GM20431 (cell line): ENCODE measurements around the gene TRAF5.
"Not testable (repeated sequence)": the region's sequence is repeated elsewhere in the genome, so short reads cannot be mapped to it uniquely, and the experiment has no call there.

Source experiments
- in situ Hi-C: fragments of 300-500 bp; cut with MseI, MboI; formaldehyde crosslinking; loops from one replicate; pipeline ENCODE4 v1.15.0; 2020; ENCODE audit warnings: low sequenced_read_pairs; ENCODE audit not compliant: unreplicated experiment

TRAF5 gene

GRCh38 chr1:211375146-211375818 lies 48.6 kb downstream of the TRAF5 start:
- in situ Hi-C loops, result no loop called here

- in situ Hi-C loops, result no loop called here
Observed at GRCh38 chr1:211375949-211376348, 49.3 kb downstream of the TRAF5 start.

DNA sequence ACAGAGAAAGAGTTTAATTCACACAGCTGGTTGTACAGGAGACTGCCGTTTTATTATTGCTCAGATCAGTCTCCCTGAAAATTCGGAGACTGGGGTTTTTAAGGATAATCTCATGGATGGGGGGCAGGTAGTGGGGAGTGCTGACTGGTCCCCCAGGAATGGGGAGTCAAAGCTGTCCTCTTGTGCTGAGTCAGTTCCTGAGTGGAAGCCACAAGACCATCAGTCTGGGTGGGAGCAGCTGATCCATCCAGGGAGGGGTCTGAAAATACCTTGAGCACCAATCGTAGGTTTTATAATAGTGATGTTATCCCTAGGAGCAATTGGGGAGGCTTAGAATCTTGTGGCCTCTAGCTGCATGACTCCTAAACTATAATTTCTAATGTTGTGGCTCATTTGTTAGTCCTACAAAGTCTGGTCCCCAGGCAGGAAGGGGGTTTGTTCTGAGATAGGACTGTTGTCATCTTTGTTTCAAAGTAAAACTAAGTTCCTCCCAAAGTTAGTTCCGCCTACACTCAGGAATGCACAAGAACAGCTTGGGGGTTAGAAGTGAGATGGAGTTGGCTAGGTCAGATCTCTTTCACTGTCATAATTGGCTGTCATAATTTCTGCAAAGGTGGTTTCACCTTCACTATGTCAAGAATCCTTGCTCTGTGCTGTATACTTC lies 50.3 kb downstream of the TRAF5 start:
- in situ Hi-C loops, result no loop called here

DNA sequence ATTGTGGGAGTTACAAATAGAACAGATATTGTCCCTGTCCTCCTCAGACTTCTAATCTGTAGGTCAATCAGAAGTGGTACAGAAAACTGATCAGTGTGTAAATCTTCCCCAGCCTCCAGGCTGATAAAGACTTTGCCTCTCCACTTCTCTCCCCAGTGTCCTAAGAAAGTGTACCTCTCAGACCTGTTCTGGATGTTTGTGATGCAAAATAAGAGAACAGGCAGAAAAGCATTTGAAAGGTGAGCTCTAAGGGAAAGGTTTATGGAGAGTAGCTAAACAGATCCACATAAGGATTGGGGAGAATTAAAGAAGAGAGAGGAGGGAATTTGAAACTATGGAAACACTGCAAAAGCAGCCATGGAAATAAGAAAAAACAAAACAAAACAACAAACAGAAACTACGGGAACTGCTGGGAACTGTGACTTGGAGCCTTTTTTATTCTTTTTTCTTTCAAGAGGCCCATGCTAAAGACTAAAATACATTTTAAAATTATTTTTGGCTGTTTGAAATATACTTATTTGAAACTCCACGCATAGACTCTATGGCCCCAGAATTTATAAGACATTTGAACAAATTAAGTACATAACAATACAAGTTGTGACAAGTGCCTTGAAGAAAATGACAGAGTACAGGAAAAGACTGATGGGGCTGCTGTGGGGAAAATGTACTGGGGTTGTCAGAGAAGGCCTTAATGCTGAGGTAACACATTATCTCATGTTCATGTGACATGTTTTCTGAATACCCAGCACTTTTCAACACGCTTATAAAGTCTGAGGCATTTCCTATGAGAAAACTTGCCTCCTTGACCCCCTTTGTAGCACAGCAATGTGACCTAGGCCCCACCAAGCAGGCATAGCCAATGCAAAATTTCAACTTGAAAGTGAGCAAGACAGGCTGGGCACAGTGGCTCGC lies 51.2 kb downstream of the TRAF5 start:
- in situ Hi-C loops, result no loop called here

DNA sequence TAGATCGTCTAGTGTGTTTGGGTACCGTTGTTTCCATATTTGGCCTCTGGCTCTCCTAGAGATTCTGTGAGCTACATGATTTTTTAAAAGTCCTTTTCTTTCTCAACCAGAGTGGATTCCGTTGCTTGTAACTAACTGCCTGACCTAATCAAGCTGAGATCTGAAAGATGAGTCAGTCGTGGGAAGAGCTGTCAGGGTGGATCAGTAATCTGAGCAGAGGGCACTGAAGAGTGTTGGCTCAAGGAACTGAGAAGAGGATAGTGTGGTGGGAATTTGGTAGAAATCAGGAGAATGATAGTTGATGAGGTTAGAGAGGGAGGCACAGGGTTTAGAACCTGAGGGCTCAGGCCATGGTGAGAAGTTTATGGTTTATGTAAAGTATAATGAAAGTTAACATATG lies 52.2 kb downstream of the TRAF5 start:
- in situ Hi-C loops, result no loop called here

GRCh38 chr1:211379446-211379845 lies 52.8 kb downstream of the TRAF5 start:
- in situ Hi-C loops, result no loop called here

GRCh38 chr1:211381481-211382181 lies 55.0 kb downstream of the TRAF5 start:
- in situ Hi-C loops, result no loop called here

DNA sequence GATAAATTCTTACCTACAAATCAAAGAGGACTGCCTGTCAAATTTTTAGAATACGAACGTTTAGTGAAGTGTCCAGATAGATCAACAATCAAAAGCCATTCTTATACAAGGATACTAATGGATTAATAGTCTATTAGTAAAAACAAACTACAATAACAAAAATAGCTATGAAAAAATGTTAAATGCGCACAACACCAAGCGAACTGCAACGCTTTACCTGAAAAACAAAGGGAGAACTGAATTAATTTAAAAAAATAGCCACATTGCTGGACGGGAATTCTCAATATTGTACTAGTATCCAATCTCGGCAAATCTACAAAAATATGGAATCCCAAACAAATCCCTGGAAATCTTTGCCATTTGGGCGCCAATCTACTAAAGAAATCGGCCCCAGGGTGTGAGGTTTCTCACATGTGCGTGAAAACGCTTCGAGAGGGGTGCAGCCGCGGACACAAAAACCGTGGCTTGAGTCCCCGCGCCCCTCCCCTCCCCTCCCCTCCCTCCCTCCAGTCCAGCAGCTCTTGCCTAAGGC lies 55.6 kb downstream of the TRAF5 start:
- in situ Hi-C loops, result no loop called here

DNA sequence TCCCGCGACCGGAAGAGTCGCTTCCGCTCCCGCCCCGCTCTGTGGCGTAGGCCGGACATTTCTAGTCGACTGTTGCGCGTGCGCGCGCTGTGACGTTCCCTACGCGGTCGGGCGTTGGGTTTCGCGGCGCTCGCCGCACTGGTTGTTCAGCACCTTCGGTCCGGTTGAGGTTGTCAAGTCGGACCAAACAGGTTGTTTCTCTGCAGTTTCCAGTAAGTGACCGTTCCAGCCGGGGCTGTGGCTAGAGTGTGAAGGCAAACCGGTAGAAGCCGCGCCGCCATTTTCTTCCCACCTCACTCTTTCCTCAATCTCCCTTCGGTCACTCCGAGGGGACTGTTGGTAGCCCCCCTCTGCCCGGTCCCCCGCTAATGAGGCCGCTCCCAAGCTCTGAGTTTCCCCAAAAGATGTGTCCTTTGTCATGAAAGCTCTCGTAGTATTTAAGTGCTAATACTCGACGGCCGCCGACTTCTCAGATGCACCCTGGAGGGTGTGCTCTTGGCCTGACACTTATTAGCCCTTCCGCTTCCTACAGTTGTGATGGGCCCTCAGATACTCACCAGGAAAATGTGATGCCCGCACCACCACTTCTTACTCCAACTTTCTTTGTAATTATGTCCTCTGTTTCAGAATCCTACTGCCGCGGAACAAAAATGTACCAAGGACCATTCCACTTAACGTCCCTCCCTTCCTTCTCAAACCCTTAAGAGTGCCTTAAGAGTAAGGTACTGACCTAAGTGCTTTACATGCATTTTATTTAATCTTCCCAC lies 56.3 kb downstream of the TRAF5 start:
- in situ Hi-C loops, result no loop called here

- in situ Hi-C loops, result no loop called here
Observed at GRCh38 chr1:211384524-211384923, 57.9 kb downstream of the TRAF5 start.

DNA sequence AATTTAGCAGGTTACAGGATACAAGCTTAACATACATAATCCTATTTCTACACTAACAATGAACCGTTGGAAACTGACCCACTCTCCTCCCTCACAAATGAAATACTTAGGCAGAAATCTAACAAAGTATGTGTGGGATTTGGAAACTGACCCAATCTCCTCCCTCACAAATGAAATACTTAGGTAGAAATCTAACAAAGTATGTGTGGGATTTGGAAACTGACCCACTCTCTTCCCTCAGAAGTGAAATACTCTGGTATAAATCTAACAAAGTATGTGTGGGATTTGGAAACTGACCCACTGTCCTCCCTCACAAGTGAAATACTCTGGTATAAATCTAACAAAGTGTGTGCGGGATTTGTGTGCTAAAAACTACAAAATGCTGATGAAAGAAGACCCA lies 60.3 kb downstream of the TRAF5 start:
- in situ Hi-C loops, result no loop called here

DNA sequence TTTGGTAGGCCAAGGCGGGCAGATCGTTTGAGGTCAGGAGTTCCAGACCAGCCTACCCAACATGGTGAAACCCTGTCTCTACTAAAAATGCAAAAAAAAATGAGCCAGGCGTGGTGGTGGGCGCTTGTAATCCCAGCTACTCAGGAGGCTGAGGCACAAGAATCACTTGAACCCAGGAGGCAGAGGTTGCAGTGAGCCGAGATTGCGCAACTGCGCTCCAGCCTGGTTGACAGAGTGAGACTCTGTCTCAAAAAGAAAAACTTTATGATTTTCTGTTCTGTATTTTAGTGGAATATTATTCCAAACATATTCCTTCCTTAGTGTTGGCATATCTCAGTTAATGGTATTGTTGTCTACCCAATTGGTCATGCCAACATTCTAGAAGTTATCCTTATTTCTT lies 64.2 kb downstream of the TRAF5 start:
- in situ Hi-C loops, result not testable (repeated sequence)

DNA sequence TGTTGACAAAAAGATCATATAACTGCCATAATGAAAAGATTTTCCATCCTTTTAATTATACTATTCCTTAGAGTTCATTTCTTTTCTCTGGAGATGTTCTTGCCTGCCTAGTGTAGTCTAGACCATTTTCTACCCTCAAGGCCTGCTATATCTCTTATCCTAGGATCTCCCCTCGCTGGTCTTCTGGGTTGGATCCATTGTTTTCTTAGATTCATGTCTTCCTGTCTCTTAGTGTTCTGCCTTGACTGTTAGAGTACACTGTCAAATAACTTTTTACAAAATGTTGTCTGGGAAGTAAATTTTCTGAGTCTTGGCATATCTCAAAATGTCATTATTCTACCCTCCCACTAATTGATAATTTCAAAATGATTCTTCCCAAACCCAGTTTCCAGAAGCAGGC lies 66.6 kb downstream of the TRAF5 start:
- in situ Hi-C loops, result no loop called here

DNA sequence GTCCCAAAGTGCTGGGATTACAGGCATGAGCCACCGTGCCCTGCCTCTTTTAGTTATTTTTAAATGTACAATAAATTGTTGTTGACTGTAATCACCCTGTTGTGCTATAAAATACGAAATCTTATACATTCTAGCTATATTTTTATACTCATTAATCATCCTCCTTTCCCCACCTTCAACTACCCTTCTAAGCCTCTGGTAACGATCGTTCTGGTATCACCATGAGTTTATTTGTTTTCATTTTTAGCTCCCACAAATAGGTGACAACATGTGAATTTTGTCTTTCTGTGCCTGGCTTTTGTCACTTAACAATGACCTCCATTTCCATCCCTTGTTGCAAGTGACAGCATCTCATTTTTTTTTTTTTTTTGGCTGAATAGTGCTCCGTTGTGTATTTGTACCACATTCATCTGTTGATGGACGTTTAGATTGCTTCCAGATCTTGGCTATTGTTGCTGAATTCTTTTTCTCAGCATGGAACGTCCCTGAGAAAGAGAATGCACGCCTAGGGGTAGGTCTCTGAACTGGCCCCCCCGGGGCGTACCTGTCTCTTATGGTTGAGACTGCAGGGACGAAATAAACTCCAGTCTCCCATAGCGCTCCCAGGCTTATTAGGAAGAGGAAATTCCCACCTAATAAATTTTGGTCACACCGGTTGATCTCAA lies 71.8 kb downstream of the TRAF5 start:
- in situ Hi-C loops, result not testable (repeated sequence)

DNA sequence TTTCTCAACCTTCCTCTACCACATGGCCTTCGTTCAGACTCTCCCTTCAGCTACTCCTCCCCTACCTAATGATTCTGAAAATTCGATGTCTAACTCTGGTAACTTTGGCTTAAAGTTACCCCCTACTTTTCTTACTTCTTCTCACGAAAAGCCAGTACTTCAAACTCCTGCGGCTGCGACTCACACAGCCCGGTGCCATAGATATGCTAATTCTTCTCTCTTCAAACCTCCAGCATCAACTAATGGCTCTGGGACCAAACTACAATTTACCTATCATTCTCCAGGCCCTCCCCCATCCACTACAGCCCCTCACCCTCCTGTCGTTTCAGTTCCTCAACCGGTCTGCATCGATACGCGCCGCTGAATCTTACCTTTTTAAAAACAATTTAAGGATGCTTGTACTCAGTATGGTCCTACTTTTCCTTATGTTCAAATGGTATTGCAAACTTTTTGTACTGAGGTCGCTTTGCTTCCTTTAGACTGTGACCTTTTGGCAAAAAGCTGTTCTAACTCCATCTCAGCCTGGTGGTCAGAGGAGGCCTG lies 73.3 kb downstream of the TRAF5 start:
- in situ Hi-C loops, result not testable (repeated sequence)

GRCh38 chr1:211401751-211402150 lies 75.1 kb downstream of the TRAF5 start:
- in situ Hi-C loops, result not testable (repeated sequence)

DNA sequence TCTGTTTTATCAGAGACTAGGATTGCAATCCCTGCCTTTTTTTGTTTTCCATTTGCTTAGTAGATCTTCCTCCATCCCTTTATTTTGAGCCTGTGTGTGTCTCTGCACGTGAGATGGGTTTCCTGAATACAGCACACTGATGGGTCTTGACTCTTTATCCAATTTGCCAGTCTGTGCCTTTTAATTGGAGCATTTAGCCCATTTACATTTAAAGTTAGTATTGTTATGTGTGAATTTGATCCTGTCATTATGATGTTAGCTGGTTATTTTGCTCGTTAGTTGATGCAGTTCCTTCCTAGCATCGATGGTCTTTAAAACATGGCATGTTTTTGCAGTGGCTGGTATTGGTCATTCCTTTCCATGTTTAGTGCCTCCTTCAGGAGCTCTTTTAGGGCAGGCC lies 79.5 kb downstream of the TRAF5 start:
- in situ Hi-C loops, result not testable (repeated sequence)

- in situ Hi-C loops, result not testable (repeated sequence)
Observed at GRCh38 chr1:211407749-211408148, 81.1 kb downstream of the TRAF5 start.

GRCh38 chr1:211411639-211412038 lies 85.0 kb downstream of the TRAF5 start:
- in situ Hi-C loops, result no loop called here
